Endodermal cell (in vitro differentiated cells): ENCODE measurements around the gene MACO1. TPM values are rescaled to one million over a fixed set of nuclear protein-coding genes. Genes with fewer than 3 reads are reported as not detected.
A peak's percentile ranks its signal among the peaks of the same experiment; 100 is the strongest.

ENCODE experiments used
- DNase-seq: peaks from one replicate; pipeline ENCODE4 v3.0.0-alpha.2; 2017
- H3K27ac ChIP-seq: 2 replicates; pipeline ENCODE4 v1.5.1; 2013; ENCODE audit warnings: mild to moderate bottlenecking, low read depth, low read length, moderate library complexity
- H3K27me3 ChIP-seq: 2 replicates; pipeline ENCODE4 v1.6.1; 2013; ENCODE audit warnings: mild to moderate bottlenecking, low read length, moderate library complexity; ENCODE audit not compliant: insufficient read depth, control insufficient read depth, poor library complexity, severe bottlenecking
- H3K36me3 ChIP-seq: 2 replicates; pipeline ENCODE4 v1.7.0; 2013; ENCODE audit warnings: mild to moderate bottlenecking, low read length, moderate library complexity; ENCODE audit not compliant: control insufficient read depth, insufficient read depth
- H3K4me1 ChIP-seq: one replicate; pipeline ENCODE4 v1.7.0; 2013; ENCODE audit warnings: low read length; ENCODE audit not compliant: control insufficient read depth, insufficient read depth
- H3K4me3 ChIP-seq: 2 replicates; pipeline ENCODE4 v1.5.1; 2013; ENCODE audit warnings: mild to moderate bottlenecking, low read length, moderate library complexity
- H3K9ac ChIP-seq: 2 replicates; pipeline ENCODE4 v1.6.1; 2013; ENCODE audit warnings: mild to moderate bottlenecking, low read length, moderate library complexity; ENCODE audit not compliant: poor library complexity, severe bottlenecking; ENCODE audit errors: extremely low read depth
- H3K9me3 ChIP-seq: 2 replicates; pipeline ENCODE4 v1.6.1; 2013; ENCODE audit warnings: mild to moderate bottlenecking, low read length, moderate library complexity; ENCODE audit not compliant: control insufficient read depth
- H3K27ac Mint-ChIP-seq: 2 replicates; pipeline ENCODE4 v1.8.0; 2020; ENCODE audit warnings: mixed read lengths
- H3K27me3 Mint-ChIP-seq: 2 replicates; pipeline ENCODE4 v1.8.0; 2021; ENCODE audit warnings: mild to moderate bottlenecking, mixed read lengths; ENCODE audit not compliant: insufficient read depth
- H3K36me3 Mint-ChIP-seq: 2 replicates; pipeline ENCODE4 v1.8.0; 2020; ENCODE audit warnings: low read depth, mixed read lengths
- H3K4me1 Mint-ChIP-seq: 2 replicates; pipeline ENCODE4 v1.8.0; 2020; ENCODE audit warnings: mixed read lengths
- H3K4me3 Mint-ChIP-seq: 2 replicates; pipeline ENCODE4 v1.8.0; 2020; ENCODE audit warnings: mild to moderate bottlenecking, moderate library complexity, mixed read lengths
- H3K9me3 Mint-ChIP-seq: 2 replicates; pipeline ENCODE4 v1.8.0; 2020; ENCODE audit warnings: mild to moderate bottlenecking, mixed read lengths
- CTCF ChIP-seq: fragments of 200-600 bp; sonication (generic); conservative IDR thresholded peaks from 2 replicates; pipeline ENCODE4 v1.5.0; 2021; ENCODE audit warnings: antibody characterized with exemption, mild to moderate bottlenecking
- WGBS, 2 experiments: methylation state at CpG; one replicate each; pipeline versions ENCODE4 v1.1.5 to v1.1.7; 2013; ENCODE audit warnings: missing lambda C conversion rate in 2 of 2, mixed read lengths in 1 of 2; ENCODE audit not compliant: insufficient coverage in 1 of 2, insufficient read length in 1 of 2; 5-methylcytosine and 5-hydroxymethylcytosine counted together
- total RNA-seq, 2 donors: library from RNA; stranded (reverse); fragmentation: NEBNext Ultra II Directional in 1 of 2; extraction: Animal tissue kit (Norgen Biotek cat#: 25700) in 1 of 2; gene quantifications; 2 replicates in 1 of 2; 3 replicates in 1 of 2; pipeline ENCODE4 v1.2.1, GENCODE V29; 2021

MACO1 gene
- total RNA-seq, 2 donors from 2014 or later: 13.1 to 14.1 TPM

GRCh38 chr1:25545767-25546166, 115.1 kb downstream of the MACO1 start:
- 84 to 100% methylated on average over 1 to 3 of the region's 3 CpGs for WGBS, 2 experiments
- Mint-ChIP-seq H3K9me3 (no peaks in the 10 kb centered on the region), H3K27me3 (peaks cover 5% of the 10 kb centered on the region), H3K27ac (no peak overlapping the region), H3K4me3 (peak overlapping the region; percentile 62), H3K36me3 (no peaks in the 10 kb centered on the region), H3K4me1 (peaks cover 8% of the 10 kb centered on the region)
- Histone ChIP-seq H3K27me3 (no peaks in the 10 kb centered on the region), H3K4me3 (no peak overlapping the region), H3K4me1 (peaks cover 3% of the 10 kb centered on the region), H3K27ac (no peak overlapping the region), H3K9ac (no peak overlapping the region), H3K36me3 (no peaks in the 10 kb centered on the region), H3K9me3 (no peaks in the 10 kb centered on the region)
- no peak for TF ChIP-seq CTCF
- no peak for DNase-seq

- WGBS, 2 experiments: 95 to 100% methylated on average over 1 of the region's 1 CpG
- no peaks in the 10 kb centered on the region for H3K36me3 Mint-ChIP-seq
- DNase-seq: no peak
Observed at GRCh38 chr1:25546193-25546592, 115.5 kb downstream of the MACO1 start.

GRCh38 chr1:25548601-25549000, 117.9 kb downstream of the MACO1 start:
- DNase-seq: no peak
- no peak overlapping the region for H3K27ac ChIP-seq
- Mint-ChIP-seq H3K27me3 (peaks cover 5% of the 10 kb centered on the region), H3K9me3 (no peaks in the 10 kb centered on the region), H3K4me1 (peaks cover 8% of the 10 kb centered on the region), H3K36me3 (no peaks in the 10 kb centered on the region), H3K27ac (no peak overlapping the region), H3K4me3 (no peak overlapping the region)
- WGBS, 2 experiments: 90% methylated on average over 4 of the region's 4 CpGs
- H3K4me1 ChIP-seq: peaks cover 3% of the 10 kb centered on the region
- H3K9me3 ChIP-seq: no peaks in the 10 kb centered on the region
- no peak for TF ChIP-seq CTCF
- no peaks in the 10 kb centered on the region for H3K27me3 ChIP-seq
- H3K9ac ChIP-seq: no peak overlapping the region
- H3K4me3 ChIP-seq: no peak overlapping the region
- no peaks in the 10 kb centered on the region for H3K36me3 ChIP-seq

More at GRCh38 chr1:25546193-25546592, 115.5 kb downstream of the MACO1 start:
- H3K27ac Mint-ChIP-seq: no peak overlapping the region
- H3K36me3 ChIP-seq: no peaks in the 10 kb centered on the region
- no peak overlapping the region for H3K4me3 Mint-ChIP-seq
- no peak for TF ChIP-seq CTCF
- peaks cover 3% of the 10 kb centered on the region for H3K4me1 ChIP-seq
- H3K27me3 Mint-ChIP-seq: peaks cover 5% of the 10 kb centered on the region
- H3K9ac ChIP-seq: no peak overlapping the region
- no peaks in the 10 kb centered on the region for H3K9me3 ChIP-seq
- no peak overlapping the region for H3K4me3 ChIP-seq
- no peaks in the 10 kb centered on the region for H3K27me3 ChIP-seq
- no peaks in the 10 kb centered on the region for H3K9me3 Mint-ChIP-seq
- peaks cover 8% of the 10 kb centered on the region for H3K4me1 Mint-ChIP-seq
- no peak overlapping the region for H3K27ac ChIP-seq
